ENCODE results near the gene HMGN3.

HMGN3 gene

GRCh38 chr6:79173378-79173777, 61.1 kb downstream of the HMGN3 start:
- no peak for DNase-seq

GRCh38 chr6:79170959-79171358, 63.5 kb downstream of the HMGN3 start:
- no peak for DNase-seq

- DNase-seq = no peak
Observed at GRCh38 chr6:79170431-79170830, 64.1 kb downstream of the HMGN3 start.

- no peak for DNase-seq
Observed at GRCh38 chr6:79168695-79168980, 65.8 kb downstream of the HMGN3 start.

GRCh38 chr6:79167931-79168694, 66.4 kb downstream of the HMGN3 start:
- no peak for DNase-seq

GRCh38 chr6:79159846-79160245, 74.6 kb downstream of the HMGN3 start:
- DNase-seq = no peak

GRCh38 chr6:79158856-79159516, 75.5 kb downstream of the HMGN3 start:
- no peak for DNase-seq

- no peak for DNase-seq
Observed at GRCh38 chr6:79157961-79158644, 76.4 kb downstream of the HMGN3 start.

- DNase-seq = no peak
Observed at GRCh38 chr6:79152269-79152737, 82.2 kb downstream of the HMGN3 start.
